ENCODE measurements around the gene RAD51B.
A peak's percentile ranks its signal among the peaks of the same experiment; 100 is the strongest.

The RAD51B gene

GRCh38 chr14:68379510-68380328, 560.1 kb downstream of the RAD51B start:
- no peak overlapping the region for H3K4me3 ChIP-seq (replicated peaks in 1 of 2; ENCODE audit: low read depth in 2 of 2, low read length in 2 of 2)
- DNase-seq (ENCODE audit: low read depth in 2 of 2) = no peak
- TF ChIP-seq CTCF (IDR thresholded peaks at IDR 0.05; ENCODE audit: low read depth, low read length) = no peak

- no peak for DNase-seq (ENCODE audit: low read depth in 2 of 2)
Measured at GRCh38 chr14:68380329-68380741, 560.8 kb downstream of the RAD51B start.

GRCh38 chr14:68384335-68384734, 564.8 kb downstream of the RAD51B start:
- no peak for TF ChIP-seq CTCF (IDR thresholded peaks at IDR 0.05; ENCODE audit: low read depth, low read length)
- DNase-seq (ENCODE audit: low read depth in 2 of 2) = peak in 1 of 2 donors; percentile 48
- no peak overlapping the region for H3K4me3 ChIP-seq (replicated peaks in 1 of 2; ENCODE audit: low read depth in 2 of 2, low read length in 2 of 2)

More at GRCh38 chr14:68380329-68380741, 560.8 kb downstream of the RAD51B start:
- no peak overlapping the region for H3K4me3 ChIP-seq (replicated peaks in 1 of 2; ENCODE audit: low read depth in 2 of 2, low read length in 2 of 2)
- no peak for TF ChIP-seq CTCF (IDR thresholded peaks at IDR 0.05; ENCODE audit: low read depth, low read length)

- no peak for TF ChIP-seq CTCF (IDR thresholded peaks at IDR 0.05; ENCODE audit: low read depth, low read length)
- no peak overlapping the region for H3K4me3 ChIP-seq (replicated peaks in 1 of 2; ENCODE audit: low read depth in 2 of 2, low read length in 2 of 2)
- DNase-seq (ENCODE audit: low read depth in 2 of 2) = no peak
Measured at GRCh38 chr14:68384881-68385280, 565.3 kb downstream of the RAD51B start.

GRCh38 chr14:68386446-68386845, 566.9 kb downstream of the RAD51B start:
- no peak for DNase-seq (ENCODE audit: low read depth in 2 of 2)
- no peak overlapping the region for H3K4me3 ChIP-seq (replicated peaks in 1 of 2; ENCODE audit: low read depth in 2 of 2, low read length in 2 of 2)
- no peak for TF ChIP-seq CTCF (IDR thresholded peaks at IDR 0.05; ENCODE audit: low read depth, low read length)

- H3K4me3 ChIP-seq (replicated peaks in 1 of 2; ENCODE audit: low read depth in 2 of 2, low read length in 2 of 2) = no peak overlapping the region
- DNase-seq (ENCODE audit: low read depth in 2 of 2) = peak in 1 of 2 donors; percentile 74
- TF ChIP-seq CTCF (IDR thresholded peaks at IDR 0.05; ENCODE audit: low read depth, low read length) = no peak
Measured at GRCh38 chr14:68386950-68387779, 567.6 kb downstream of the RAD51B start.

All from cardiac fibroblast (primary cell).